HS-27A (cell line): ENCODE data around the gene LZTS2.

ENCODE experiments used
- DNase-seq: peaks from one replicate; pipeline ENCODE4 v3.0.0-alpha.2; 2012; ENCODE audit warnings: low read depth, missing footprints

Gene LZTS2

GRCh38 chr10:100998991-100999741, 442 bp upstream of the LZTS2 start:
- no peak for DNase-seq

GRCh38 chr10:101000127-101000914, 713 bp downstream of the LZTS2 start:
- no peak for DNase-seq

- DNase-seq: no peak
Observed at GRCh38 chr10:101000915-101001658, 1.5 kb downstream of the LZTS2 start.

GRCh38 chr10:101001659-101002035, 2.0 kb downstream of the LZTS2 start:
- no peak for DNase-seq

GRCh38 chr10:101002456-101002855, 2.8 kb downstream of the LZTS2 start:
- DNase-seq: no peak

- no peak for DNase-seq
Observed at GRCh38 chr10:101003639-101004206, 4.1 kb downstream of the LZTS2 start.

DNA sequence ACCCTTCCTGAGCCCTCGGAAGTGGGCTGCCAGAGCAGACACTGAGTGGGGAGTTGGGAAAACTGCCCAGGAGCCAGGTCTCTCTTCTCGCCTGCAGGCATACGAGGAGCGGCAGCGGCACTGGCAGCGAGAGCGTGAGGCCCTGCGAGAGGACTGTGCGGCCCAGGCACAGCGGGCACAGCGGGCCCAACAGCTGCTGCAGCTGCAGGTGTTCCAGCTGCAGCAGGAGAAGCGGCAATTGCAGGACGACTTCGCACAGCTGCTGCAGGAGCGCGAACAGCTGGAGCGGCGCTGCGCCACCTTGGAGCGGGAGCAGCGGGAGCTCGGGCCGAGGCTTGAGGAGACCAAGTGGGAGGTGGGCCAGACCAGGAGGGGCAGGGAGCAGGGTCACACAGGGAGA, 5.8 kb downstream of the LZTS2 start:
- no peak for DNase-seq

DNA sequence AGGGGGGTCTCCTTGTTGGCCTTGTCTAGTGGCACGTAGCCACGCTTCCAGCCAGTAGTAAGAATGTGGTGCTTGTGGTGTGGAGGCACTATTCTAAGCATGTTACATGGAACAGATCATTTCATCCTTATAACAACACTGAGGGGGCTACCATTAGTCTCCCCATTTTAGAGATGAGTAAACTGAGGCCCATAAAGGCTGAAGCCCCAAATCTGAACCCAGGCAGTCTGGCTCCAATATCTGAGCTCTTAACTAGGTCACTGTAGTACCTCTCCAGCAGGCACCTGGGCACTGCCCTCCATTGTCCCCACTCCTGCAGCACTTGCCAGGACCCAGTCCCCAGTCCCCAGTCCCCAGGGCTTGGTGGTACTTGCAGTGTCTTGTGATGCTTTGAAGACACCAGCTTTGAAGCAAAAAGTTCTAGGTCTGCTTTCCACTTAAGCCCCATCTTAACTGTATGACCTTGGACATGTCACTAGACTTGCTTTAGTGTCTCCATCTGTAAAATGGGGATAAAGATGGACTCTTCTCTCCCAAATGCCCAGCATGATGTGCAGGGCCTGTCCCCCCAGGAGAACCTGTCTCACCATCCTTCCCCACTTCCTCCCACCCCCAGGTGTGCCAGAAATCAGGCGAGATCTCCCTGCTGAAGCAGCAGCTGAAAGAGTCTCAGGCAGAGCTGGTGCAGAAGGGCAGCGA, 6.4 kb downstream of the LZTS2 start:
- no peak for DNase-seq

- DNase-seq: no peak
Observed at GRCh38 chr10:101006593-101007098, 7.0 kb downstream of the LZTS2 start.

GRCh38 chr10:101007099-101007711, 7.6 kb downstream of the LZTS2 start:
- DNase-seq: no peak

GRCh38 chr10:101007915-101008822, 8.6 kb downstream of the LZTS2 start:
- no peak for DNase-seq

DNA sequence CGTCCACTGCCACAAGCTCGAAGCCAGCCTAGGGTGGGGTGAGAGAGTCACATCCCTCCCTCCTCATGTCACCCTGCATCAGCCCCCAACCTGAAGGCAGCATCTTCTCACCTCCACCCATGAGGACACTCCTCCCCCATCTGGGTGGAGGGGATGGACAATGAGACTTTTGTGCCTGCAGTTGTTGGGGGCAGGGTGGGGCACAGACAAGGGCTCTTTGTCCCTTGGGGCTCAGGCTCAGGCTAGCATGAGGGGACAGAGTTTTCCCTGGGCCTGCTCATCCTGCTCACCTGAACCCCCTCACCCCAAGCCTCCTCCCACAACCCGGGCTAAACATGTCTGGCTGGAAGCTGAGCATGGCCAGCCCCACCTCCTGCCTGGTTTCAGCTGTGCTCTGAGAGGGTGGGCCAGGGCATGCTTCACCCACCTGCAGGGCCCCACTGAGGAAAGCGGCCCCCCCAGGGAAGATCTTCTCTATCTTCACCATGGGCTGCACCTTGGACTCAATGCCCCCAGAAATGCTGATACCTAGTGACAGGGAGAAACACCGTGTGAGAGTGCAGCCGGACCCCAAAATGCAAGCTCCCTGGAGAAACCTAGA, 9.3 kb downstream of the LZTS2 start:
- no peak for DNase-seq

DNA sequence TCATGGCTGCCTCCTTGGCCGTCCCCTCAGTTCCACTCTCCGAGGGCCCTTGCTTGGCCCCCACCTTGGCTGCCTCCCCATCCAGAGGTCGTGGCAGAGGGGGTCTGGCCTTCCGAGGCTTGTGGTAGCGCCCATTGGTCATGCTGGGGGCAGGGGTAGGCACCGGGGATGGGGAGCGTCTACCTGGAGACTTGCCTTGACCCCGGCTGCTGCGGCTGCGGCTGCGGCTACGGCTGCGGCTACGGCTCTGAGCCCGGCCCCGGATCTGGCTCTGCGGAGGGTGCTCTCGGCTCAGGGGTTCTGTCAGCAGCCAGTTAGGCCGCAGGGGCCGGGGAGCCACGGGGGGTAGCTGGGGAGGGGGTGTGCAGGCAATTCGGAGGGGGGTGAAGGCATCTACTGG, 10.7 kb downstream of the LZTS2 start:
- no peak for DNase-seq

DNA sequence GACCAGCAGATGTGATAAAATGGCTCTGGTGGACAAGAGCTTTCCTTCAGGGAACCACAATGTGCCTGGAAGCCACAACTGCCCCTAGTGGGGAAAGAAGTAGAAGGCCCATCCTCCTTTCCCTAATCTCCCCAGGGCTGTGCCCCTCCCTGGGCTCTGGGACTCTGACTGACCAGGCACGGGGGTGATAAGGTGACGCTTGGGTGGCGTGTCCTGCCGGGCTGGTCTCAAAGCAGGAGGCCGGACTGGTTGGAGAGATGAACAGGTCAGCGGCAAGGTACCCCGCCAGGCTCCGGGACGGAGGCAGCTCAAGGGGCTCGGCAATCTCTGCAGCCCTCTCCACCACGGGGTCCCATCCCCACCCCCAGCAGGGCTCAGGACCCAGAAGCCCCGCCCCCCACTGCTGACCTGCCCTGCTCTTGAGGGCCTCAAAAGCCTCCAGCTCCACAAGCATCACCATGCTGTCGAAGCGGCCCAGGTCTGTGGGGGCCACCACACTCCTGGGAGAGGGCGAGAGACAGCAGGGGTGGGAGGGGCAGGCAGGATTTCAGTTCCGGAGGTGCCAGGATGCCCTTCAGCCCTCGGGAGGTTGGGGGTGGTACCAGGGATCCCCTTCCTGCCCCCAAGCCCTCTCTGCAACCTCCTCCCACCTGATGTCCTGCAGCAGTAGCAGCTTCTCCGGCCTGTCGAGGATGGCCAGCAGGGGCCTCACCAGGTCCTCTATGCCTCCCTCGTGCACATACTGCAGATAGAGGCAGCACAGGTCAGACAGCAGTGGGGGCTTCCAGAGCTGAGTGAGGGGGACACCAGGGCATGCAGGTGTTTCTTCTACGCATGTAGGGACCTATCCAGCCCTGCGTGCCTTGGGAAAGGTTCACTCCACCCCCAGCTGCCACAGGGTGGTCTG, 12.2 kb downstream of the LZTS2 start:
- DNase-seq: no peak

GRCh38 chr10:101012525-101013364, 13.1 kb downstream of the LZTS2 start:
- no peak for DNase-seq

- no peak for DNase-seq
Observed at GRCh38 chr10:101013365-101013825, 13.8 kb downstream of the LZTS2 start.

DNA sequence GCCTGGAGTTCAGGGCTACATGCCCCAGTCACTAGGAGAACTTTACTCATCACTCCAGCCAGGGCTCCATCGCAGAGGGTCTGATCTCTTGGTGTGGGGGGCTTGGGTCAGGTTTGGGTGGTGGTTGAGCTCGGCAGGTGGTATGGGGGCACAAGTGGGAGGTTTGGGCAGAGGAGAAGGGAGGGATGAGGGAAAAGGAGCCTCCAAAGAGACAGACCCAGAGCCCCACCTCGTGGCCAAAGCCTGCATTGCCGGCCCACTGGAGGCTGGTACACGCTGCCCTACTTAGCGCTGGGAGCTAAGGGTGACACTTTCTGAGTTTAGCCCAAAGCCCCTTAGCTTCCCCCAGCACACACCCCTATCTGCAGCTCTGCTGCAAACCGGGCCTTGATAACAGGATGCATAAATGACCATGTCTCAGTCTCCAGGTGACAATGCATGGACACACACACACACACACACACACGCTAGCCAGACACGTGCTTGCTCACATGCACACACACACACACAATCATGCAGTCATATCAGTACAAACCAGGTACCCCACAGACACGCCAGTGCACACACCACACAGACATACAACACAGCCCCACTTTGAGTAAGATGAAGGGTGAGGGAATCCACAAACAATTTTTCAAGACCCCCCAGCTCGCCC, 14.7 kb downstream of the LZTS2 start:
- DNase-seq: no peak
